ACC112 (cell line): ENCODE measurements around the gene RIMBP2.
A peak's percentile ranks its signal among the peaks of the same experiment; 100 is the strongest.
"Not testable (repeated sequence)": the region's sequence is repeated elsewhere in the genome, so short reads cannot be mapped to it uniquely, and the experiment has no call there.

Experiments used
- H2AFZ ChIP-seq: fragments of 200-600 bp; sonication (generic); one replicate; pipeline ENCODE4 v1.6.0; 2017; ENCODE audit warnings: antibody characterized with exemption, low read length; ENCODE audit not compliant: unreplicated experiment
- H3K27ac ChIP-seq: fragments of 200-600 bp; sonication (generic); 2 replicates; pipeline ENCODE4 v1.5.1; 2014; ENCODE audit warnings: low read depth, mild to moderate bottlenecking, antibody characterized with exemption, low read length, moderate library complexity
- H3K27me3 ChIP-seq: fragments of 200-600 bp; sonication (generic); 2 replicates; pipeline ENCODE4 v1.6.1; 2014; ENCODE audit warnings: mild to moderate bottlenecking, antibody characterized with exemption, low read length, moderate library complexity, mixed read lengths; ENCODE audit not compliant: insufficient read depth
- H3K36me3 ChIP-seq: fragments of 200-600 bp; sonication (generic); 2 replicates; pipeline ENCODE4 v1.6.1; 2016; ENCODE audit warnings: mild to moderate bottlenecking, antibody characterized with exemption, low read length, moderate library complexity, mixed read lengths; ENCODE audit not compliant: insufficient read depth
- H3K4me1 ChIP-seq: fragments of 200-600 bp; sonication (generic); one replicate; pipeline ENCODE4 v1.6.1; 2016; ENCODE audit warnings: low read length, mixed read lengths; ENCODE audit not compliant: insufficient read depth, unreplicated experiment, control insufficient read depth
- H3K4me3 ChIP-seq: fragments of 200-600 bp; sonication (generic); 2 replicates; pipeline ENCODE4 v1.5.1; 2014; ENCODE audit warnings: mild to moderate bottlenecking, low read depth, low read length
- H3K79me2 ChIP-seq: fragments of 200-600 bp; sonication (generic); one replicate; pipeline ENCODE4 v1.6.0; 2016; ENCODE audit warnings: low read length; ENCODE audit not compliant: control insufficient read depth, unreplicated experiment, insufficient read depth

RIMBP2 gene

GRCh38 chr12:130738403-130738802 is 22.3 kb upstream of the RIMBP2 start:
- not testable (repeated sequence) for H3K4me1 ChIP-seq, H3K4me3 ChIP-seq, H3K27me3 ChIP-seq, H3K27ac ChIP-seq, H3K79me2 ChIP-seq, H2AFZ ChIP-seq, H3K36me3 ChIP-seq

DNA sequence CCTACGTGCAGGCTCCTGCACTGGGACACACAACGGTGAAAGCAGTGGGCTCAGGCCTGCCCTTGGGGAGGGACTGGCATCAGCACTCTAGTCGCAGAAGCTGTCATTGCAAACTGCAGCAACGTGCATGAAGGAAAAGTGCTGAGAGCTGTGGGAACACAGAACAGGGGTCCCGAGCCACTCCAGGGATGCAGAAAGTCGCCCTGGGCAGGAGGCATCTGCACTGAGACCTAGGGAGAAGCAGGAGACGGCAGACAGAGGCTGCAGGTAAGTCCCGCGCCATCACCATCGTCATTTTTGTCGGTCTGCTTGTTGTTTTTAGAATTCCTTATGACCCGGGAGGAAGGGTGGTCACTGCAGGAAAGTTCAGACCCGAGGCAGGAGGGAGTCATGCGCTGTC is 21.6 kb upstream of the RIMBP2 start:
- Histone ChIP-seq H3K27me3 (no peaks in the 10 kb centered on the region), H2AFZ (no peak overlapping the region), H3K27ac (no peak overlapping the region), H3K4me1 (no peaks in the 10 kb centered on the region), H3K36me3 (no peaks in the 10 kb centered on the region), H3K4me3 (no peak overlapping the region), H3K79me2 (no peaks in the 10 kb centered on the region)

- no peaks in the 10 kb centered on the region for H3K4me1 ChIP-seq
- H3K79me2 ChIP-seq = no peaks in the 10 kb centered on the region
- no peaks in the 10 kb centered on the region for H3K27me3 ChIP-seq
- H3K27ac ChIP-seq = no peak overlapping the region
- no peak overlapping the region for H3K4me3 ChIP-seq
- no peaks in the 10 kb centered on the region for H3K36me3 ChIP-seq
- no peak overlapping the region for H2AFZ ChIP-seq
These were observed 13.2 kb upstream of the RIMBP2 start for GRCh38 chr12:130729344-130729743.

DNA sequence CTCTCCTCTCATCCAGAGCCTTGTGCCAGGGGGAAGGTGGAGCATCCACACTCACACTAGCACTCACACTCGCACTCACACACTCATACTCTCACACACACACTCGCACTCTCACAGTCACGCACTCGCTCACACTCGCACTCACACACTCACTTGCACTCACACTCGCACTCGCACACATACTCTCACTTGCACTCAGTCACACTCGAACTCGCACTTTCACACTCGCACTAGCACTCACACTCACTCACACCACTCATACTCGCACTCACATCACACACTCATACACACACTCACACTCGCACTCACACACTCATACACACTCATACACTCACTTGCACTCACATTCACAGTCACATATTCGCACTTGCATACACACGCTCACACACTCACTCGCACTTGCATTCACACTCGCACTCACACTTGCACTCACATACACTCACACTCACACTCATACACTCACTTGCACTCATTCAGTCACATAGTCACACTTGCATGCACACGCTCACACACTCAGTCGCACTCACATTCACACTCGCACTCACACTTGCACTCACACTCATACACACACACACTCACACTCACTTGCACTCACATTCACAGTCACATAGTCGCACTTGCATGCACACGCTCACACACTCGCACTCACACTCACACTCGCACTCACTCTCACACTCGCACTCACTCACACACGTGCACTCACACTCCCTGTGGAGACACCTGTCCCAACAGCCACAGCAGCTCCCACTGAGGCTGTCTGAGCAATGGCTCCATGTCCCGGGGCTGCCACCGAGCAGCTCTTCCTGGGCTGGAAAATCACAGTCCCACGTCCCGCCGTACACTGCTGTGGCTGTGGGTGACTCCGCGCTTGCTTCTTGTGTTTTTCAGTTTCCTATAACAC is 12.3 kb upstream of the RIMBP2 start:
- no peaks in the 10 kb centered on the region for H3K4me1 ChIP-seq
- H3K36me3 ChIP-seq = no peaks in the 10 kb centered on the region
- H3K27me3 ChIP-seq = no peaks in the 10 kb centered on the region
- H3K79me2 ChIP-seq = no peaks in the 10 kb centered on the region
- H3K4me3 ChIP-seq = no peak overlapping the region
- no peak overlapping the region for H2AFZ ChIP-seq
- no peak overlapping the region for H3K27ac ChIP-seq

DNA sequence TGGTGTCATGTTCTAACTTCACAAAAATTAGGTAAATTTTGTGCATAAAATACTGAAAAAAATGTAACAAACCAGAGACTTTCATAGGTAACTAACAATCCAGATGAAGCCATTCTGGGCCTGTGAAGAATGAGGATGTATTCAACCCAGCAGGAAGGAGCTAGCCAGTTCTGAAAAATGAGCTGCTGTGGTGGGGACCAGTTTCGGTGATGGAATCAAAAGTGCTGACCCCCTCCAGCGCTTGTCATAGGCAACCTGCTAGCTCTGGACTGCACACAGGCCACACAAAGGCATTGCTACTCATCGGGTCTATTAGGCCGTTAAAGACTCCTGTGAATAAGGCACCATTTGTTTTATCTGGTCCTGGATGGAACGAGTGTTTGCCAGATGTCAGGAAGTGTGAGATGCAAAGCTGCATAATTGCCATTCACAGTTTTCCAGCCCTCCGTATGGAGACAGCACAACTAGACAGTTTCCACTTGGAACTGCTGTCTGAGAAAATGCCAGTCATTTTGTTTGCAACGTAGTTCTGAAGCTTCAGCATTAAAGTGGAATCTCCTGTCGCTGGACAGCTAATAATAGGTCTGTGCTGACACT is 3.3 kb upstream of the RIMBP2 start:
- Histone ChIP-seq H3K79me2 (no peaks in the 10 kb centered on the region), H3K36me3 (no peaks in the 10 kb centered on the region), H2AFZ (no peak overlapping the region), H3K4me1 (no peaks in the 10 kb centered on the region), H3K27ac (no peak overlapping the region), H3K4me3 (no peak overlapping the region), H3K27me3 (peaks cover 40% of the 10 kb centered on the region)

GRCh38 chr12:130717752-130718151 is 1.7 kb upstream of the RIMBP2 start:
- Histone ChIP-seq H3K36me3 (no peaks in the 10 kb centered on the region), H3K4me3 (no peak overlapping the region), H3K27me3 (peaks cover 54% of the 10 kb centered on the region), H3K4me1 (no peaks in the 10 kb centered on the region), H3K27ac (no peak overlapping the region), H2AFZ (no peak overlapping the region), H3K79me2 (no peaks in the 10 kb centered on the region)

- H3K4me3 ChIP-seq = no peak overlapping the region
- no peaks in the 10 kb centered on the region for H3K36me3 ChIP-seq
- H3K79me2 ChIP-seq = no peaks in the 10 kb centered on the region
- H2AFZ ChIP-seq = no peak overlapping the region
- no peak overlapping the region for H3K27ac ChIP-seq
- H3K27me3 ChIP-seq = peaks cover 59% of the 10 kb centered on the region
- H3K4me1 ChIP-seq = no peaks in the 10 kb centered on the region
These were observed 869 bp upstream of the RIMBP2 start for GRCh38 chr12:130716969-130717366.

GRCh38 chr12:130715150-130715997 is 725 bp downstream of the RIMBP2 start:
- Histone ChIP-seq H2AFZ (no peak overlapping the region), H3K79me2 (no peaks in the 10 kb centered on the region), H3K27ac (no peak overlapping the region), H3K4me3 (peak overlapping the region; percentile 69; the same call in 1 of the 2 replicates), H3K36me3 (no peaks in the 10 kb centered on the region), H3K4me1 (no peaks in the 10 kb centered on the region), H3K27me3 (peaks cover 59% of the 10 kb centered on the region)

DNA sequence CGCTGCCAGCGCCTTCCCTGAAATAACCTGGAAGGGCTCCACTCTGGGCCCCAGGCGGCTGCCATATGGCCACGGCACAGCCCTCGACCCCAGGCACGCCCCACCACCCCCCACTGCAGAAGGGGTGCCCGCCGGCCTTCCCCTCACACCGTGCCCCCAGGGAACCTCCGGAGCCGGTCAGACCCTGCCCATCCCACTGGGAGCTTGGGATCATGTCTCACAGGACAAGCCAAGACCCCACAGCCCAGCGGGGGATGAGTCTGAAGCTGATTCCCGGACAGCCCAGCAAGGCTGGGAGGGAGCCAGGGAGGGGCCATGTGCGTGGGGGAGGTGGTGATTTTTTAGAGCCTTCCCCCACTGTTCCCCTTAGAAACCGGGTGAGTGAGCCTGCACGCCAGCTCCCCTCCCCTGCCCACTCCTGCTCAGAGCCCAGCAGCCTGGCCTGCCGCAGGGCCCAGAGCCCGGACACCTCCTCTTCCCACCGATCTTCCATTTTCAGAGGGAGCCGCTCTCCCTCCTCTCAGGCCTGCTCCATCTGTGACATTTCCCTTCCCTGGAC is 1.4 kb downstream of the RIMBP2 start:
- peak overlapping the region; percentile 69 for H3K4me3 ChIP-seq
- no peaks in the 10 kb centered on the region for H3K79me2 ChIP-seq
- H3K27me3 ChIP-seq = peaks cover 59% of the 10 kb centered on the region
- no peaks in the 10 kb centered on the region for H3K36me3 ChIP-seq
- H3K4me1 ChIP-seq = no peaks in the 10 kb centered on the region
- H2AFZ ChIP-seq = no peak overlapping the region
- no peak overlapping the region for H3K27ac ChIP-seq

DNA sequence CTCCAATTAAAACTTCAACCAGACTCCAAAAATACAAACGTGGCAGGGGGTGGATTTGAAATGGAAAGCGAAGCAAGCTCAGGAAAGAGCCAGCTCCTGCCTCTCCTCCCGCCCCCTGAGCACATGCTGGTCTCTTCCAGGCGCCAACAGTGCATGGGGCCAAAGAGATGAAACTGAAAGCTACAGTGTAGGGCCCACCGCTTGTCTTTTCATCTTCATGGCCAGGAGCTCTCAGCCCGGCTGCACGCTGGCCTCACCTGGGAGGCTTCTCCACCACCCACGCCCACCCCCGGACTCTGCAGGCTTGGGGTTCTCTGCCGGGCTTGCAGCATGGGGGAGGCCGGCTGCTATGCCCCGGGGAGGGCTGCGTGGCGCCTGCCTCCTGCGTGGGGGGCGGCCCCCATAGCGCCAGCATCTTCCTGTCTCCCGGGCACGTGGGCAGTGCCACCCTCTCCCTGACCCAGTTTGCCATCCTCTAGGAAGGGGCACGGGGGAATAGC is 2.0 kb downstream of the RIMBP2 start:
- Histone ChIP-seq H2AFZ (no peak overlapping the region), H3K27me3 (peaks cover 59% of the 10 kb centered on the region), H3K4me1 (no peaks in the 10 kb centered on the region), H3K36me3 (no peaks in the 10 kb centered on the region), H3K27ac (no peak overlapping the region), H3K79me2 (no peaks in the 10 kb centered on the region), H3K4me3 (peak overlapping the region; percentile 69)
